Right cardiac atrium (tissue), 5 donors: Measurements from ENCODE around the gene MAP3K5. TPM values are rescaled to one million over a fixed set of nuclear protein-coding genes. Genes with fewer than 3 reads are reported as not detected.

Experiments
- ATAC-seq, 2 donors: fragments of 200-7000 bp; cut with Tn5 transposase; one replicate each; pipeline versions ENCODE4 v1.8.0 to v1.9.1; 2020; ENCODE audit warnings: moderate library complexity in 2 of 2, mild to moderate bottlenecking in 1 of 2
- DNase-seq, 3 donors: peaks; one replicate each; pipeline ENCODE4 v3.0.0-alpha.2; 2020
- H3K27ac ChIP-seq: one replicate; pipeline ENCODE4 v1.5.1; 2013; ENCODE audit warnings: mild to moderate bottlenecking, low read length, control low read depth, moderate library complexity
- H3K27me3 ChIP-seq: one replicate; pipeline ENCODE4 v1.6.1; 2013; ENCODE audit not compliant: control insufficient read depth, insufficient read depth
- H3K4me1 ChIP-seq: one replicate; pipeline ENCODE4 v1.6.1; 2013; ENCODE audit warnings: low read length; ENCODE audit not compliant: control insufficient read depth, insufficient read depth
- H3K4me3 ChIP-seq: one replicate; pipeline ENCODE4 v1.5.1; 2013; ENCODE audit warnings: low read length, control low read depth
- H3K9me3 ChIP-seq: one replicate; pipeline ENCODE4 v1.6.1; 2013; ENCODE audit warnings: low read length; ENCODE audit not compliant: control insufficient read depth
- WGBS: extraction: QIAGEN DNeasy Blood & Tissue Kit; methylation state at CpG from one replicate; pipeline ENCODE4 v1.1.7; 2013; 5-methylcytosine and 5-hydroxymethylcytosine counted together
- intact Hi-C, 4 donors: fragments of 100-400 bp; cut with DNase I; formaldehyde crosslinking; loops; one replicate each; pipeline versions ENCODE4 v1.11.0 to v1.14.0; 2022 to 2023
- long read RNA-seq, 4 donors: library from polyadenylated mRNA; unstranded; transcript quantifications; one replicate each; pipeline ENCODE4 v2.0.0, GENCODE V29; 2020 to 2021
- polyA plus RNA-seq: library from polyadenylated mRNA; stranded (reverse); fragments of 200-250 nt; gene quantifications from one replicate; pipeline ENCODE4 v1.2.3, GENCODE V29; 2013
- total RNA-seq, 4 donors: library from RNA; stranded (reverse); fragmentation: NEBNext Ultra II Directional; extraction: Animal tissue kit (Norgen Biotek cat#: 25700); gene quantifications; one replicate each; pipeline ENCODE4 v1.2.1, GENCODE V29; 2021
- donor health status: healthy with polysubstance abuse.
- donor health status: DM: no; HTN: yes; CAD: no.
- donor health status: DM: no; HTN: no; CAD: no.
- donor health status: DM: no; HTN: yes; CAD: no; lungs with severe emphysema.
- donor health status: DM: yes; HTN: yes; CAD: no.

MAP3K5 gene, protein sequence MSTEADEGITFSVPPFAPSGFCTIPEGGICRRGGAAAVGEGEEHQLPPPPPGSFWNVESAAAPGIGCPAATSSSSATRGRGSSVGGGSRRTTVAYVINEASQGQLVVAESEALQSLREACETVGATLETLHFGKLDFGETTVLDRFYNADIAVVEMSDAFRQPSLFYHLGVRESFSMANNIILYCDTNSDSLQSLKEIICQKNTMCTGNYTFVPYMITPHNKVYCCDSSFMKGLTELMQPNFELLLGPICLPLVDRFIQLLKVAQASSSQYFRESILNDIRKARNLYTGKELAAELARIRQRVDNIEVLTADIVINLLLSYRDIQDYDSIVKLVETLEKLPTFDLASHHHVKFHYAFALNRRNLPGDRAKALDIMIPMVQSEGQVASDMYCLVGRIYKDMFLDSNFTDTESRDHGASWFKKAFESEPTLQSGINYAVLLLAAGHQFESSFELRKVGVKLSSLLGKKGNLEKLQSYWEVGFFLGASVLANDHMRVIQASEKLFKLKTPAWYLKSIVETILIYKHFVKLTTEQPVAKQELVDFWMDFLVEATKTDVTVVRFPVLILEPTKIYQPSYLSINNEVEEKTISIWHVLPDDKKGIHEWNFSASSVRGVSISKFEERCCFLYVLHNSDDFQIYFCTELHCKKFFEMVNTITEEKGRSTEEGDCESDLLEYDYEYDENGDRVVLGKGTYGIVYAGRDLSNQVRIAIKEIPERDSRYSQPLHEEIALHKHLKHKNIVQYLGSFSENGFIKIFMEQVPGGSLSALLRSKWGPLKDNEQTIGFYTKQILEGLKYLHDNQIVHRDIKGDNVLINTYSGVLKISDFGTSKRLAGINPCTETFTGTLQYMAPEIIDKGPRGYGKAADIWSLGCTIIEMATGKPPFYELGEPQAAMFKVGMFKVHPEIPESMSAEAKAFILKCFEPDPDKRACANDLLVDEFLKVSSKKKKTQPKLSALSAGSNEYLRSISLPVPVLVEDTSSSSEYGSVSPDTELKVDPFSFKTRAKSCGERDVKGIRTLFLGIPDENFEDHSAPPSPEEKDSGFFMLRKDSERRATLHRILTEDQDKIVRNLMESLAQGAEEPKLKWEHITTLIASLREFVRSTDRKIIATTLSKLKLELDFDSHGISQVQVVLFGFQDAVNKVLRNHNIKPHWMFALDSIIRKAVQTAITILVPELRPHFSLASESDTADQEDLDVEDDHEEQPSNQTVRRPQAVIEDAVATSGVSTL (N-terminal part only)
- total RNA-seq = 1 to 10 TPM; 3.9 to 7.3 (median 5.5) TPM
- polyA plus RNA-seq = 2.8 TPM
- long read RNA-seq, donor 1, full-length matches to known transcripts = 3 of 10 reads
- long read RNA-seq, donor 1, partial matches to known transcripts = 3 of 10 reads
- long read RNA-seq, donor 1, other reads (novel, unspliced or antisense) = 4 of 10 reads
- long read RNA-seq, donor 2, full-length matches to known transcripts = 1 of 4 reads
- long read RNA-seq, donor 2, partial matches to known transcripts = 1 of 4 reads
- long read RNA-seq, donor 2, other reads (novel, unspliced or antisense) = 2 of 4 reads
- long read RNA-seq, donor 3, partial matches to known transcripts = 2 of 4 reads
- long read RNA-seq, donor 3, other reads (novel, unspliced or antisense) = 2 of 4 reads
- long read RNA-seq, donor 4, full-length matches to known transcripts = 3 of 4 reads
- long read RNA-seq, donor 4, partial matches to known transcripts = 1 of 4 reads
- long read RNA-seq, donor 4, other reads (novel, unspliced or antisense) = 0 of 4 reads

DNA sequence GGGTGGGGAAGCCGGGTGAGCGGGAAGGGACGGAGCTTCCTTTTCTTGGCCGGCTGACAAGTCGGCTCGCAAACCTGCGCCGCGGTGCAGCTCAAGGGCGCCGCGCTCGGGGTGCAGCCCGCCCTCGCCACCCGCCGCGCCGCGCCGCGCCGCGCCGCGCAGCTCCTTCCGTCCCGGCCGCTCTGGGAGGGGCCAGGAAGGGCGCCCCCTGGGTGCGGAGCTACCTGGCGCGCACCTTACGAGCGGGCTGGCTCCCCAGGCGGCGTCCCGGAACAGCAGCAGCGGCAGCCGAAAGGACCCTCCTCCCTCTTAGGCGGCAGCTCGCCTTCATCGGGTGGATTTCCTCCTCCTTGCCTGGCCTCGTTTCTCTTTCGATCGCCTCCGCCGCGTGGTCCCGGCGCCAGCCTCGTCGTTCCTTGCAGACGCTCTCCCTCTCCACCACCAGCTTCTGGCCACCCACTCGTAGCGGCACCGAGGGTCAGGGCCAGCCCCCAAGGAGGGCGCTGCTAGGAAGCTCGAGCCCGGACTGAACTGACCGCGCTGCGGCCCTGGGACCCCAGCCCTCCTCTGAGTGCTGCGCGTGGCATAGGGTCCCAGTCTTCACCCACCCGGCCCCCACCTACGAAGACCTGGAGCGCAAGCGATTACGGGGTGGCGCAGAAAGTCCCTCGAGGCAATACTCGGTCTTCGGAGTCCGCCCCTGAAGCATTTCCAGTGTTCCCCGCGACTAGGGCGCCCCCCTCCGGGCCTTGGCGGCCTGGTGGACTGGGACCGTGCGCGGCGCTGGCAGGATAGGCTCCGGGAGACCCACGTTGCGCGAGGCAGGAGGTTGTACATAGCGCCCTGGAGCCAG is at the start of gene MAP3K5:
TSS of gene MAP3K5 (minus strand) at position 68 of the 853 bp plus-strand sequence. CDS start 320 bp downstream, outside the sequence.
- Histone ChIP-seq H3K9me3 (no peaks in the 10 kb centered on the region), H3K4me3 (peak within 1 kb of the TSS; percentile 66), H3K4me1 (no peaks in the 10 kb centered on the region), H3K27me3 (no peaks in the 10 kb centered on the region), H3K27ac (peak within 1 kb of the TSS; percentile 71)
- ATAC-seq (peak; percentile 95 to 96), DNase-seq (peak; percentile 93 to 98 (median 97))
- intact Hi-C loops = loop anchor here (1.0 to 10.0 kb wide), 4 partner anchors 145 to 208 kb away; no protein-coding TSS in a partner anchor
- WGBS = under 1% methylated on average over 89 of the region's 89 CpGs

DNA sequence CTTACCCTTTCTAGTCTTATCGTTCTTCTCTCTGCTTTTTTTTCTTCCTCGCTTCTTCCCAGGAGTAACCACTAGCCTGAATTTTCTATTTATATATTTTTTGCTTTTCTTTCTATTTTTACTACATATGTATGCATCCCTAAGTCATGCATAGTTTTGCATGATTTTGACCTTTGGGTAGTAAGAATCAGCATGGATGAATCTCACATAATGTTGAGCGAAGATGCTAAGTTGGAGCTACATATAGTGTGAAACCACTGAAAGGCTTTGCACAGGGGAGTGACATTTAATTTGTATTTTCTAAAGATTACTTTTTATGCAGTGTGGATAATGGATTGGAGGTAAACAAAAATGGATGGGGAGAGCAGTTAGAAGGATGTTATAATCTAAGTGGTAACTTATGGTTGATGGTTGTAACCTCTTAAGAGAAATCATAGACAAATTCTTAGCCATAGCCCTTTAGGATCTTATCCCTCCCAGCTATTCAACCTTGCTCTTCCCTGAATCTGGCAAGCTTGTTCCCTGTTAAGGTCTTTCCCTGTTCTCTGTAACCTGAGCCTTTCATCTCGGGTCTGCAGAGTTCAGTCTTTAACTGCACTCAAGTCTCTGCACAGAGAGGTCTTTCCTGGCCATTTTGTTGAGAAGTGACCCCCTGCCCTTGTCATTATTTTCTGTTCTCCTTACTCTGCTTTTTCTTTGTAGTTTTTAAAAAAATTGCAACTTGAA is 48.2 kb upstream of the MAP3K5 start:
- Histone ChIP-seq H3K4me1 (peaks cover 3% of the 10 kb centered on the region), H3K4me3 (no peak overlapping the region), H3K9me3 (no peaks in the 10 kb centered on the region), H3K27me3 (no peaks in the 10 kb centered on the region), H3K27ac (no peak overlapping the region)
- 85% methylated on average over 4 of the region's 4 CpGs for WGBS
- intact Hi-C loops = loop anchor here in 1 of 4 donors (10.0 kb wide), 1 partner anchor 174 kb away; no protein-coding TSS in a partner anchor
- ATAC-seq = no peak
- DNase-seq = no peak

DNA sequence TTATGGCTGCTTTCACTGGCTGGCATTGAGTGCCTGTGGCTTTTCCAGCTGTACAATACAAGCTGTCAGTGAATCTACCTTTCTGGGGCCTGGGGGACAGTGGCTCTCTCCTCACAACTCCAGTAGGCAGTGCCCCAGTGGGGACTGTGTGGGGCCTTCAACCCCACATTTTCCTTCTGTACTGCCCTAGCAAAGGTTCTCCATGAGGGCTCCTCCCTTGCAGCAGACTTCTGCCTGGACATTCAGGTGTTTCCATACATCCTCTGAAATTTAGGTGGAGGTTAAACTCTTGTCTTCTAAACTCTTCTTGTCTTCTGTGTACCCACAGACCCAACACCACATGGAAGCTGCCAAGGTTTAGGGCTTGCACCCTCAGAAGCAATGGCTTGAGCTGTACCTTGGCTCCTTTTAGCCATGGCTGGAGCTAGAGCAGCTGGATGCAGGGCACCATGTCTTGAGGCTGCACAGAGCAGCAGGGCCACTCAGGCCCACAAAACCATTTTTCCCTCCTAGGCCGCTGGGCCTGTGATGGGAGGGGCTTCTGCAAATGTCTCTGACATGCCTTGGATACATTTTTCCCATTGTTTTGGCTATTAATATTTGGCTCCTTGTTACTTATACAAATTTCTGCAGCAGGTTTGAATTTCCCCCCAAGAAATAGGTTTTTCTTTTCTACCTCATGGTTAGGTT is 39.7 kb upstream of the MAP3K5 start:
- ATAC-seq = no peak
- H3K27ac ChIP-seq = no peak overlapping the region
- 98% methylated on average over 1 of the region's 1 CpG for WGBS

DNA sequence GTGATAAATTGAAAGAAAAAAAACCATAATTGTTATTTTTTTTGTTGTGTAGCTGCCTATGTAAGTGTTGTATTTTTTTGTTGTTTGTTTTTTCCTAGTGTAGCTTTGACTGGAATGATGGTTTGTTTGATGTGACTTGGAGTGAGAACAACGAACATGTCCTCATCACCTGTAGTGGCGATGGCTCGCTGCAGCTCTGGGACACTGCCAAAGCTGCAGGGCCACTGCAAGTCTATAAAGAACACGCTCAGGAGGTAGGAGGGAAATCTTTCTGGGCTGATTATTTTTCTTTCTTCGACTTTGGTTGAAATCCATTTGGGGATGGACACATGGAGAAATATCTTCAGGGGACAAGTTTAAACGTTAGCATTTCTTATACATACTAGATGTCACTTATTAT is 33.9 kb upstream of the MAP3K5 start:
- intact Hi-C loops = no loop called here
- H3K9me3 ChIP-seq = no peaks in the 10 kb centered on the region
- H3K4me3 ChIP-seq = no peak overlapping the region
- H3K4me1 ChIP-seq = no peaks in the 10 kb centered on the region
- DNase-seq (no peak), ATAC-seq (no peak)
- H3K27ac ChIP-seq = no peak overlapping the region
- no peaks in the 10 kb centered on the region for H3K27me3 ChIP-seq
- WGBS = 78% methylated on average over 6 of the region's 6 CpGs

More for the DNA sequence above, 39.7 kb upstream of the MAP3K5 start:
- Histone ChIP-seq H3K27me3 (no peaks in the 10 kb centered on the region), H3K9me3 (no peaks in the 10 kb centered on the region), H3K4me3 (no peak overlapping the region), H3K4me1 (peaks cover 1% of the 10 kb centered on the region)
- no peak for DNase-seq
- intact Hi-C loops = no loop called here

DNA sequence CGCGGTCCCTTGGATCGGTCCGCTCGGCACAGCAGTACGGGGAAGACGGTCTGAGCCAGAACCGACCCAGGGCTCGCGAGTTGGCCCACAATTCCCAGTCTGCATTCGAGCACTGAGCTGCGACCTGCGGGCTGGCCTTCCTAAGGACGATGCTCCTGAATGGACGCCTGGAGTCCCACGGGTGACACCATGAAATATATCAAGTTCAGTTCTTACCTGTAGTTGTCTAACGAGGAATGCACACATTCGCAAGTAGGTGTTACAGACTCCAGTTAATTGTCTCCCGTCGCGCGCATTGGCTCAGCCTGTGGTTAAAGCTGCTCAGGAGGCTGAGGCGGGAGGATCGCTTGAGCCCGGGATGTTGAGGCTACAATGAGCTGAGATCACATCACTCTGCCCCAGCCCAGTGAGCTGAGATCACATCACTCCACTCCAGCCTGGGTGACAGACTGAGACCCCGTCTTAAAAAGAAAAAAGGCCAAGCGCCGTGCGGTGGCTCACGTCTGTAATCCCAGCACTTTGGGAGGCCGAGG is 30.9 kb upstream of the MAP3K5 start:
- no peaks in the 10 kb centered on the region for H3K4me1 ChIP-seq
- DNase-seq = peak in 2 of 3 donors; percentile 22 to 58
- peak overlapping the region; percentile 82 for H3K4me3 ChIP-seq
- intact Hi-C loops = no loop called here
- WGBS = 54% methylated on average over 31 of the region's 31 CpGs
- no peaks in the 10 kb centered on the region for H3K27me3 ChIP-seq
- peak overlapping the region; percentile 77 for H3K27ac ChIP-seq
- ATAC-seq = no peak
- H3K9me3 ChIP-seq = no peaks in the 10 kb centered on the region

DNA sequence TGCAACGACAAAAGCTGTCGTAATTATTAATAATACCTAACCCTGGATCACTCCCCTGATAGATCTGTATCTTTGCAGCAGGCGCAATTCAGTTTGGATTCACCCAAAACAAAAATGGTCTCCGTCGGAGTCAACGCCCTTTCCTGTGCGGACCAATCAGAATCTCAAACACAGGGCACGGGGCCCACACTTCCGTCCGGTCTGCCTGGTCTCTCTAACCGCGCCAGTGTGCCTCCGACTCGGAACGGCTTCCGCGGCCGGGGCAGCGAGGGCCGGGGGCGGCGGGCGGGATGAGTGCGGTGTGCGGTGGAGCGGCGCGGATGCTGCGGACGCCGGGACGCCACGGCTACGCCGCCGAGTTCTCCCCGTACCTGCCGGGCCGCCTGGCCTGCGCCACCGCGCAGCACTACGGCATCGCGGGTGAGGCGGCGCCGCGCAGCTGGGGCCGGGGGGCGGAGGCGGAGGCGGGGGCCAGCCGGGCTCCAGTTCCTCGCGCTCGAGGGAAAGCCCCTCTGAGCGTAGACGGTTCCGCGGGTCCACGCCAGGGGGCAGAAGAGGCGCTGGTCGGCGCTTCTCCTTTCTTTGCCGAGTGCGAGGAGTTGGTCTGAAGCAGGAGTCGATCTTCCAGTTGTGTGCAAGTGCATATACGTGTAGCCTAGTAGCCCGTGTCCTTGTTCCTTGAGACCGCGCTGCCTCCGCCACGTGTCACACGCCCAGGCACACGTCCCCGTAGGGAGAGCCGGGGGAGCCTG is 30.3 kb upstream of the MAP3K5 start, which contains the start of gene PEX7:
TSS of gene PEX7 (plus strand) at position 217 of the 752 bp plus-strand sequence. CDS start at position 291, 74 bp downstream.
- H3K4me3 ChIP-seq = peak within 1 kb of the TSS; percentile 82
- intact Hi-C loops = no loop called here
- DNase-seq = peak; percentile 91 to 96 (median 95)
- H3K27ac ChIP-seq = peak within 1 kb of the TSS; percentile 77
- H3K9me3 ChIP-seq = no peaks in the 10 kb centered on the region
- WGBS = under 1% methylated on average over 78 of the region's 78 CpGs
- ATAC-seq = peak; percentile 98
- H3K4me1 ChIP-seq = no peaks in the 10 kb centered on the region
- H3K27me3 ChIP-seq = no peaks in the 10 kb centered on the region

DNA sequence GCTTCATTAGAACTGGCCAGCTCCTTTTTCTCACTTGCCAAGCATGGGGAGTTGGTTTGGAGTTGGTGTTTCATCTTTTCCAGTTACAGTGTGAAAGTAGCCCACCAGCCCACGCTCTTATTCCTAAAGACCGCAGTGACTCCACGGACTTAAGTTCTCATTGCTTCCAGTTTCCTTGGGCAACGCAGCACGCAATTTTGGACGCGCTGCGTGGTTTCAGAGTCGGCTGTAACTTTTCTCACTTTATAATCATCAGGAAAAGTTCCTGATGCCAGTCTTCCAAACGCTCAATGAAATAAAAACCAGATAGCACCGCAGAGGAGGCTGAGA is 29.7 kb upstream of the MAP3K5 start:
- peak overlapping the region; percentile 53 for H3K27ac ChIP-seq

DNA sequence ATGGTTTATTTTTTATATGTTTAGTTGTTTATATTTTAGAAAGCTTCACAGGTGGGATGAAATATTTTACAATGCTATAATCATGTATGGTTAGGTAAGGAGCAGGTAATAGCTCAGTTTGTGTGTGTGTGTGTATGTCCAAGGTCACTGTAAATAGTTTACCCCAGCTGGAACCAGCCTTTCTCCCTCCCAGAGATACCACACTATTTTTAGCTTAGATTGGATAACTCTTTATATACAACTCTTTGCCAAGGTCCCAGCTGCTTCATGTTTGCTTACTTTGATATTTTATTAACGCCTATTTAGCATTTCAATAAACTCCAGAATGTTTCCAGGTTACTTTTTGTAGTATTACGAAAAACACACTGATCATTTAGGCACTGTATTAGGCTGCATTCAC is 28.3 kb upstream of the MAP3K5 start:
- peak overlapping the region; percentile 17 for H3K27ac ChIP-seq
- 52% methylated on average over 2 of the region's 2 CpGs for WGBS
- intact Hi-C loops = no loop called here
- no peaks in the 10 kb centered on the region for H3K27me3 ChIP-seq
- ATAC-seq (no peak), DNase-seq (no peak)
- no peak overlapping the region for H3K4me3 ChIP-seq
- no peaks in the 10 kb centered on the region for H3K9me3 ChIP-seq
- no peaks in the 10 kb centered on the region for H3K4me1 ChIP-seq

More for the DNA sequence above, 29.7 kb upstream of the MAP3K5 start:
- Histone ChIP-seq H3K27me3 (no peaks in the 10 kb centered on the region), H3K4me1 (no peaks in the 10 kb centered on the region), H3K9me3 (no peaks in the 10 kb centered on the region), H3K4me3 (peak overlapping the region; percentile 82)
- DNase-seq (peak in 2 of 3 donors; percentile 31 to 69), ATAC-seq (peak; percentile 3 to 17)
- WGBS = under 1% methylated on average over 11 of the region's 11 CpGs
- intact Hi-C loops = no loop called here
